ENCODE measurements around the gene DDX18.
"Not testable (repeated sequence)": the region's sequence is repeated elsewhere in the genome, so short reads cannot be mapped to it uniquely, and the experiment has no call there.

DDX18 gene

GRCh38 chr2:117814417-117815264 is at the start of gene DDX18:
Gene DDX18 (plus strand): TSS chr2:117814691. CDS start chr2:117814778, 87 bp downstream.
- DNase-seq (ENCODE audit: low spot score): peak; percentile 97

DNA sequence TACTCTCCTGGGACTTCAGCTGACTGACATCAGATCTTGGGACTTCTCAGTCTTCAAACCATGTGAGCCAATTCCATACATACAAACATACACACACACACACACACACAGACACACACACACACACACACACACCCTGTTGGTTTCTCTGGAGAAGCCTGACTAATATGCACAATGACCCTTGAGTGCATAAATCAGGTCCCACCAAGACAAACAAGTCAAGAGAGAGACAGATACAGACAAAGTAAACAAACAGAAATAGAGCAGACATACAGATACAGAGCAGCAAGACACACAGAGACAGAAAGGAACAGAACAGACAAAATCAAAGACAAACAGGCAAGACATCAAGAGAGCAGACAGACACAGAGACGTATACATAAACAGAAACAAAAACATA is 43.8 kb upstream of the DDX18 start:
- DNase-seq (ENCODE audit: low spot score): no peak

GRCh38 chr2:117771969-117772630 is 42.4 kb upstream of the DDX18 start:
- DNase-seq (ENCODE audit: low spot score): peak; percentile 14

- no peak for DNase-seq (ENCODE audit: low spot score)
These were observed 39.8 kb upstream of the DDX18 start for GRCh38 chr2:117774716-117775115.

DNA sequence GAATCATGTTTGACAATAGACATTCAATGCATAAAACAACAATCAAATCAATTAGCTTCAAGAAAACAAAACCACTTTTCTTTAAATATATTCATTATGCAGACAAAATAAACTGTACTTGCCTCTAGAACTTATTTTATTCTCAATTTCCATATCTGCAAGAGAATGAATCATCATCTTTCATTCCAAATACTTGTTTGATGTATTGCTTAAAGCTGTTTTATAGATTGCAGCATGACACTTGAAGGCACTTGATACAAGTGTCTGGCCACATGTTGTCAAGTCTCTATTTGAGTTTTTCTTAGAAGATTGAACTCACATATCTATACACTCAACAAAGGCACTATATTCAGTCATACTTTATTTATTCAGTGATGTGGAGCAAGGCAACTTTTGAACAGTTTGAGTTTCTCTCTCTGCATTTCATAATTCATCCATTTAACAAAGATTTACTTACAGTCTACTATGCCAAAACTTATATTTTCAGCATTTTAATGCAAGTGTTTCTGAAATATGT is 38.7 kb upstream of the DDX18 start:
- DNase-seq (ENCODE audit: low spot score): no peak

DNA sequence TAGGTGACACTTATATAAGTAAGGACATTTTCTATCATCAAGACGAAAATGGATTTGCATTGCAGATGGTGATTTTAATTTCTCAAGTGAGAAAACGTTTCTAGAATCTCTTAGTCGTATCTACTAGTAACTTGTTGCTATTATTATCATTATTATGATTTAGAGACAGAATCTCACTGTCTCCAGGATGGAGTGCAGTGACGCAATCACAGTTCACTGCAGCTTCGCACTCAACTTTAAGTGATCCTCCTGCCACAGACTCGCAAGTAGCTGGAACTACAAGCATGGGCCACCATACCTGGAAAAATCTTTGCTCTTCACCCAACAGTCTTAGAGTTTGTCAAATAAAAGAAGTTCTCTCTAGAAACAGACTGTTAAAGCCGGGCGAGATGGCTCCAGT is 37.6 kb upstream of the DDX18 start:
- DNase-seq (ENCODE audit: low spot score): no peak

- DNase-seq (ENCODE audit: low spot score): peak; percentile 26
These were observed 28.8 kb upstream of the DDX18 start for GRCh38 chr2:117785740-117786139.

- DNase-seq (ENCODE audit: low spot score): no peak
These were observed 28.0 kb upstream of the DDX18 start for GRCh38 chr2:117786520-117786919.

GRCh38 chr2:117789505-117789904 is 25.0 kb upstream of the DDX18 start:
- no peak for DNase-seq (ENCODE audit: low spot score)

DNA sequence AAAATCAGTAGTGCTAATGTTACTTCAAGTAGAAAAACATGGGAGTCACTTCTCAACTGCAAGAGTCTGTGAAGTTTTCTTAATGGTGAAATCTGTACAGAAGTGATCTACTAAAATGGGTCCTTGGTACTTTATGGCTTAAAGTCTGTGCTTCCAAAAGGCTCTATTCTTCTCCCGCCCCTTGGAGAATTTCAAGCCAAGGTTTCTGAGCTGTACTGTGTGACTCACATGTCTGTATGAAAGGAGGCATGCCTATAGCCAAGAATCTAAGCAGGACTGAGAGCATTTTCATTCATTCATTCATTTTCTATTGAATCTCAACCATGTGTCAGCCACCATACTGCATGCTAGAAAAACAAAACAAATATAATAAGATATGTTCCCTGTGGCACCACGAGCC is 19.8 kb upstream of the DDX18 start:
- no peak for DNase-seq (ENCODE audit: low spot score)

- DNase-seq (ENCODE audit: low spot score): no peak
These were observed 12.7 kb upstream of the DDX18 start for GRCh38 chr2:117801826-117802225.

DNA sequence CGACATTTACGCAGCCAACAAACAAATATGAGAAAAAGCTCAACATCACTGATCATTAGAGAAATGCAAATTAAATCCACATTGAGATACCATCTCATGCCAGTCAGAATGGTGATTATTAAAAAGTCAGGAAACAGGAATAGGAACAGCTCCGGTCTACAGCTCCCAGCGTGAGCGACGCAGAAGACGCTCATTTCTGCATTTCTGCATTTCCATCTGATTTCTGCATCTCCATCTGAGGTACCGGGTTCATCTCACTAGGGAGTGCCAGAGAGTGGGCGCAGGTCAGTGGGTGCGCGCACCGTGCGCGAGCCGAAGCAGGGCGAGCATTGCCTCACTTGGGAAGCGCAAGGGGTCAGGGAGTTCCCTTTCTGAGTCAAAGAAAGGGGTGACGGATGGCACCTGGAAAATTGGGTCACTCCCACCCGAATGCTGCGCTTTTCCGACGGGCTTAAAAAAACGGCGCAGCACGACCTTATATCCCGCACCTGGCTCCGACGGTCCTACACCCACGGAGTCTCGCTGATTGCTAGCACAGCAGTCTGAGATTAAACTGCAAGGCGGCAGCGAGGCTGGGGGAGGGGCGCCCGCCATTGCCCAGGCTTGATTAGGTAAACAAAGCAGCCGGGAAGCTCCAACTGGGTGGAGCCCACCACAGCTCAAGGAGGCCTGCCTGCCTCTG is 10.7 kb upstream of the DDX18 start:
- DNase-seq (ENCODE audit: low spot score): not testable (repeated sequence)

DNA sequence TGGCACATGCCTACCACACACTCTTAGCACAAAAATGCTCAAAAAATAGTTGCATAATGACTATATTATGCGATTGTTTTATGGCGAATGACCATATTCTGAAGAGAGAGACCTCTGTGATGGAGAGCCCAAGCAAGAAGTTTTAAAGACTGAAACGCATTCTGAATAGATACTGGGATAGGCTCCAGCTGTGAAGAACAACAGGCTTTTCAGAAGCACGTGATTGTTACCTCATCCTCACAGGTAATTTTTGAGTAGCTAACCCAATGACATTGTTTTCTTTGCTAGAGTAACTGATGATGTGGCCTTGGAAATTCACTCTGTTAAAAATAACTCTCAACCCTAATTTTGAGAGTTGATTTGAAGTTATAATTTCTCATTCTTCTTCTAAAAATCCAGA is 2.0 kb upstream of the DDX18 start:
- no peak for DNase-seq (ENCODE audit: low spot score)

- no peak for DNase-seq (ENCODE audit: low spot score)
These were observed 1.5 kb downstream of the DDX18 start for GRCh38 chr2:117815946-117816345.

DNA sequence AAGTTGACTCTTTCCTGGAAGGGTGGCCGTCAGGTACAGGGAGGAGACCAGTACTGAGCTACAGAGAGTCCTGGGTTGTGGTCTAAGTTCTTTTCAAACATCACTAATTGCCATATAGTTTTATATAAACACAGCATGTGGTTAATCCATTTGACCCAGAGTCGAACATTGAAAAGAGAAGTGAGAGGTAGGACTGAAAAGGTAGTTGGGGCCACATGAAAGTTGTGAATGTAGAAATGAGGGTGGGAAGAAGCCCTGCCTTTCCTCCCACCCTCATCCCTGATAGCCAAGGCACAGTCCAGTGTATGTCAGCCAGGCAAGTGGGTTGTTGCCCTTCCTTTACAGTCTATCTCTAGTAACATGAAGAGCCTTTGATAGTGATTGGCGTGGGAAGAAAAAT is 4.4 kb downstream of the DDX18 start:
- no peak for DNase-seq (ENCODE audit: low spot score)

- DNase-seq (ENCODE audit: low spot score): no peak
These were observed 6.0 kb downstream of the DDX18 start for GRCh38 chr2:117820444-117820843.

- no peak for DNase-seq (ENCODE audit: low spot score)
These were observed 10.9 kb downstream of the DDX18 start for GRCh38 chr2:117825437-117825836.

DNA sequence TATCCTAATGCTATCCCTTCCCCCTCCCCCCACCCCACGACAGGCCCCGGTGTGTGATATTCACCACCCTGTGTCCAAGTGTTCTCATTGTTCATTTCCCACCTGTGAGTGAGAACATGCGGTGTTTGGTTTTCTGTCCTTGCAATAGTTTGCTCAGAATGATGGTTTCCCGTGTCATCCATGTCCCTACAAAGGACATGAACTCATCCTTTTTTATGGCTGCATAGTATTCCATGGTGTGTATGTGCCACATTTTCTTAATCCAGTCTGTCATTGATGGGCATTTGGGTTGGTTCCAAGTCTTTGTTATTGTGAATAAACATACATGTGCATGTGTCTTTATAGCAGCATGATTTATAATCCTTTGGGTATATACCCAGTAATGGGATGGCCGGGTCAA is 13.0 kb downstream of the DDX18 start:
- not testable (repeated sequence) for DNase-seq (ENCODE audit: low spot score)

DNA sequence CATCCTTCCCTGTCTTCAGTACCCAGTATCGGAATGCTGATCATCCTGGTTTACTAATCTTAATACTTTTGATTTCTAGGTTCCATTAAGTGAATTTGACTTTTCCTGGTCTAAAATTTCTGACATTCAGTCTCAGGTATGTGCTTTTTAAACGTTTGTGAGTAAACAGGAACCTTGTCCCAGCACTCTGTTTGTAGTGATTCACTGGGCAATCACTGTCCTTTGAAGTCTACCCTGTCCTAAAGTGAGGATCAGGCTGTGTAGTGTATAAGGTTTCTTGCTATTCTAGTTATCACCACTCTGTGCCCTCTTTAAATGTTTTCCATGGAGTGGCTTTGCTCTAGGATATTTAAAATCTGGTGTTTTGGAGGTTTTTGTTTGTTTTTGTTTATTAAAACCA is 14.4 kb downstream of the DDX18 start:
- DNase-seq (ENCODE audit: low spot score): no peak

- DNase-seq (ENCODE audit: low spot score): no peak
These were observed 17.8 kb downstream of the DDX18 start for GRCh38 chr2:117832332-117832731.

- DNase-seq (ENCODE audit: low spot score): no peak
These were observed 18.6 kb downstream of the DDX18 start for GRCh38 chr2:117832905-117833613.

- DNase-seq (ENCODE audit: low spot score): no peak
These were observed 19.4 kb downstream of the DDX18 start for GRCh38 chr2:117833911-117834310.
